Gastroesophageal sphincter (tissue), 4 donors: ENCODE data around the gene MPZL3. TPM values are rescaled to one million over a fixed set of nuclear protein-coding genes. Genes with fewer than 3 reads are reported as not detected.

Source experiments
- ATAC-seq: fragments of 150-250 bp; one replicate; pipeline ENCODE4 v1.9.1; 2016; ENCODE audit warnings: mild to moderate bottlenecking, moderate library complexity
- H3K27ac ChIP-seq, 4 donors: fragments of 200-600 bp; sonication (generic) in 3 of 4; 1 replicate in 3 of 4; 2 replicates in 1 of 4; pipeline ENCODE4 v1.5.1; 2016 to 2019
- H3K27me3 ChIP-seq: fragments of 200-600 bp; sonication (generic); one replicate; pipeline ENCODE4 v1.5.1; 2019
- H3K36me3 ChIP-seq, 2 donors: fragments of 200-600 bp; sonication (generic); one replicate each; pipeline ENCODE4 v1.5.1; 2019; ENCODE audit warnings: control low read depth in 1 of 2
- H3K4me1 ChIP-seq, 3 donors: fragments of 200-600 bp; sonication (generic); 1 replicate in 2 of 3; 2 replicates in 1 of 3; pipeline ENCODE4 v1.5.1; 2016 to 2019; ENCODE audit warnings: control low read depth in 2 of 3
- H3K4me3 ChIP-seq, 2 donors: fragments of 200-600 bp; sonication (generic); one replicate each; pipeline ENCODE4 v1.5.1; 2019; ENCODE audit warnings: mild to moderate bottlenecking in 1 of 2, moderate library complexity in 1 of 2
- H3K9me3 ChIP-seq, 3 donors: fragments of 200-600 bp; sonication (generic); one replicate each; pipeline ENCODE4 v1.5.1; 2017 to 2019; ENCODE audit warnings: control low read depth in 2 of 3
- CTCF ChIP-seq, 4 experiments: fragments of 200-600 bp in 2 of 4; fragments of 450-650 bp in 2 of 4; sonication (generic) in 1 of 4; IDR thresholded peaks; one replicate each; pipeline ENCODE4 v1.5.1; 2017 to 2019; ENCODE audit warnings: antibody characterized with exemption in 4 of 4, mild to moderate bottlenecking in 2 of 4, moderate library complexity in 2 of 4
- EP300 ChIP-seq: sonication (generic); formaldehyde crosslinking; IDR thresholded peaks from one replicate; pipeline ENCODE4 v1.6.1; 2017; ENCODE audit warnings: antibody characterized with exemption, mild to moderate bottlenecking
- POLR2A ChIP-seq, 2 donors: fragments of 450-650 bp; IDR thresholded peaks; one replicate each; pipeline ENCODE4 v1.6.1; 2017; ENCODE audit warnings: antibody characterized with exemption in 2 of 2, mild to moderate bottlenecking in 2 of 2, moderate library complexity in 1 of 2
- POLR2AphosphoS5 ChIP-seq: sonication (generic); formaldehyde crosslinking; IDR thresholded peaks from one replicate; pipeline ENCODE4 v1.6.1; 2017; ENCODE audit warnings: antibody characterized with exemption
- WGBS, 2 donors: methylation state at CpG; one replicate each; pipeline ENCODE4 v1.1.5; 2018; ENCODE audit warnings: low coverage in 1 of 2; 5-methylcytosine and 5-hydroxymethylcytosine counted together
- total RNA-seq, 4 donors: library from RNA; depleted of rRNA; stranded (reverse); fragments of >200 nt; gene quantifications; one replicate each; pipeline ENCODE4 v1.1.0, GENCODE V29; 2016

MPZL3 gene
- total RNA-seq, 4 donors from 2014 or later, result 0.54 to 3.8 (median 0.65) TPM

DNA sequence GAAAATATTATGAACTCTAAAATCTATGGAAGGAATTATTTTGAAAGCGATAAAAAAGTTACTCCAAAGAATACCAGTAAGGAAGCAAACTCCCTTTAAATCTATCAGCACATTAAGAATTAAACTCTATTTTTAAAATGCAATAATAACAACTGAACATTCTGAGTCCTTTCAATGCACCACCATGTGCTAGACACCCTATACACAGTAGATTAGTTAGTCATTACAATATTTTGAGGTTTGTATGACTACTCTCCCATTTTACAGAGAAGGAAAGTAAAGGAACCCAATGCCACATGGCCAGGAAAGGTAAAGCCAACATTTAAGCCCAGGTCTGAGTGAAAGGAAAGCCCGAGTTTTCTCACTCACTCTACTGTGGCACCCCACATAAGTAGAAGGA is 45.1 kb downstream of the MPZL3 start:
- WGBS, 2 donors, result 86 to 93% methylated on average over 2 of the region's 2 CpGs
- no peak for ATAC-seq
- Histone ChIP-seq H3K9me3 (no peaks in the 10 kb centered on the region), H3K4me1 (no peaks in the 10 kb centered on the region), H3K36me3 (no peaks in the 10 kb centered on the region), H3K27me3 (peaks cover 40% of the 10 kb centered on the region), H3K27ac (no peak overlapping the region), H3K4me3 (no peak overlapping the region)
- no peak for TF ChIP-seq POLR2AphosphoS5
- no peak for TF ChIP-seq POLR2A (IDR thresholded peaks at IDR 0.05)
- TF ChIP-seq CTCF (IDR thresholded peaks at IDR 0.05), result no peak
- TF ChIP-seq EP300, result no peak

DNA sequence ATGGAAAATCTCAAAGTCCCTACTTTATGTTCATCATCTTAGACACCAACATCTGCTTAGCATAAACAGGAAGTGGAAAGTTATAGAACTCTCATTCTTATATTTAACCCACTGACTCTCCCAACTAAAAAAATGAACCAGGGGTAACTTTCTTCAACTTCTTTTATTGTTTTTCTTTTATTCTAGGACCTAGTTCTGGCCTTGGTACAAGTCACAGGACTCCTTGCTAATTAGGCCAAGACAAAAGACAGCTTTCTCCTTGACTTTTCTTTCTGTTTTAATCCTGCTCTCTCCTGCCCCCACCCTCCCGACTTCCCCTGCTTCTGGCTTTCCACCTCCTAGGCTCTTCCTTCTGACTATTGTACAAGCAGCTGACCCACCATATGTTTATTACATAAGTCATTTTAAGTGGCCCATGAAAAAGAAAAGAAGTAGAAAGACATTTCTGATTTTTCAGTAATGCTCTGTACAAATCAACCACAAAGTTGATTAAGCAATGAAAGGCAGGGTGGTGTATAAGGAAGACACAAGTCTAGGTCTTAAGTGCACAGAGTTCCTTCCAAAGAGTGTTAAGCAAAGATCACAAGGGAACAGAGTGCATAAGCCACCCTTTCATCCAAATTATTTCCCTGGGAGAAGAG is 45.7 kb downstream of the MPZL3 start:
- no peaks in the 10 kb centered on the region for H3K9me3 ChIP-seq
- ATAC-seq, result peak; percentile 46
- no peak overlapping the region for H3K27ac ChIP-seq
- 6% methylated on average over 1 of the region's 1 CpG; no CpG with 5 or more reads in 1 of the 2 donors for WGBS, 2 donors
- no peak overlapping the region for H3K4me3 ChIP-seq
- no peak for TF ChIP-seq POLR2A (IDR thresholded peaks at IDR 0.05)
- TF ChIP-seq CTCF (IDR thresholded peaks at IDR 0.05), result no peak
- TF ChIP-seq POLR2AphosphoS5, result no peak
- no peak for TF ChIP-seq EP300
- H3K27me3 ChIP-seq, result peaks cover 40% of the 10 kb centered on the region
- H3K36me3 ChIP-seq, result no peaks in the 10 kb centered on the region
- H3K4me1 ChIP-seq, result no peaks in the 10 kb centered on the region

- 77 to 89% methylated on average over 9 of the region's 9 CpGs for WGBS, 2 donors
- no peaks in the 10 kb centered on the region for H3K36me3 ChIP-seq
- no peak for ATAC-seq
- peaks cover 38% of the 10 kb centered on the region for H3K27me3 ChIP-seq
- no peak overlapping the region for H3K27ac ChIP-seq
- TF ChIP-seq POLR2A (IDR thresholded peaks at IDR 0.05) (no peak), POLR2AphosphoS5 (no peak), EP300 (no peak), CTCF (IDR thresholded peaks at IDR 0.05) (no peak)
- no peak overlapping the region for H3K4me3 ChIP-seq
- no peaks in the 10 kb centered on the region for H3K9me3 ChIP-seq
- no peaks in the 10 kb centered on the region for H3K4me1 ChIP-seq
Measured at GRCh38 chr11:118205606-118206378, 46.4 kb downstream of the MPZL3 start.

DNA sequence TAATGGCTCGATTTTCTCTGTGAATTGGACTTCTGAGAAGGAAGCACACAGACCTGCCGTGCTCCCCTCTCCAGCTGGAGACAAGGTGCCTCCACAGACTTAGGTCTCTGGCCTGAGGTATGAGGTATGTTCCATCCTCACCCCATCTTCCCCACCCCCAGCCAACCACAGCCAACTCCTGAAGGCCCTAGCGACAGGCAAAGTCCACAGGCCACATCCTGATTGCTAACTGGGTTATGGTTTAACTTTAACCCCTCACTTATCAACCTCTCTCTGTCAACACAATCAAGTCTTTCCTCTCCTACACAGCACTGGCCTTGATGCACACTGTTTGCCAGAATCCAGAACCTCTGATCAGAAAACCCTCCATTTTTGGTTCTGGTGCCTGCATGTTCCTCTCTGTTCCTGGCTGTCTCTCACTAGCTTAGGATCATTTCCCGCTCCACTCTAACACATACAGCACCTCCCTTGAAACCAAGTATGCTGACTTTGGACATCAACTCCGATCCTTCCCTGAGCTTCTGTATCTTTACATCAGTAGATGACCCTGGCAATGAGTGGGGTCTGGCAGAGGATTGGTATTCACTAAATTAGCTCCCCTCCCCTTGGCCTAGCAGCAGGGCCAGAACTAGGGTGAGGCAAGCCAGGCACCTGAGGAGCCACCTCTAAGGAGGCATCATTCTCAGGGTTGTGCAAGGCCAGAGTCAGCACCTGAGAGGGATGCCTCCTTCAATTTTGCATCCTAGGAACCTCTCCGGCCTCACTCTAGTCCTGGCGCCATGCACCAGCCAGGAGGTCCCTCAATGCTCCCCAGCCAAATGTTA is 49.4 kb downstream of the MPZL3 start:
- H3K36me3 ChIP-seq, result no peaks in the 10 kb centered on the region
- ATAC-seq, result no peak
- H3K4me3 ChIP-seq, result no peak overlapping the region
- H3K27ac ChIP-seq, result no peak overlapping the region
- H3K4me1 ChIP-seq, result peaks cover 0 to 8% (median 0%) of the 10 kb centered on the region in 3 donors
- no peaks in the 10 kb centered on the region for H3K9me3 ChIP-seq
- no peak for TF ChIP-seq POLR2AphosphoS5
- no peak for TF ChIP-seq POLR2A (IDR thresholded peaks at IDR 0.05)
- TF ChIP-seq EP300, result no peak
- TF ChIP-seq CTCF (IDR thresholded peaks at IDR 0.05), result no peak
- H3K27me3 ChIP-seq, result peaks cover 8% of the 10 kb centered on the region
- 85 to 87% methylated on average over 3 to 6 of the region's 7 CpGs for WGBS, 2 donors
